GM12878 (cell line): ENCODE measurements around the gene AKT3.

Source experiments
- ATF7 ChIP-seq: fragments of 450-650 bp; IDR thresholded peaks from 2 replicates; pipeline ENCODE4 v1.6.1; 2016; ENCODE audit warnings: low read depth, mild to moderate bottlenecking
- HDAC6 ChIP-seq: fragments of 200-600 bp; sonication (generic); IDR thresholded peaks from one replicate; pipeline ENCODE4 v1.8.0; 2017; ENCODE audit warnings: antibody characterized with exemption; ENCODE audit not compliant: unreplicated experiment
- HDGF ChIP-seq: fragments of 450-650 bp; IDR thresholded peaks from 2 replicates; pipeline ENCODE4 v1.6.1; 2016; ENCODE audit warnings: antibody characterized with exemption
- NFYA ChIP-seq: IDR thresholded peaks from 2 replicates; pipeline ENCODE4 v1.6.1; 2011; ENCODE audit warnings: low read depth, mild to moderate bottlenecking, low read length, improper control_type of control experiment, borderline replicate concordance
- TAF1 ChIP-seq: IDR thresholded peaks from 2 replicates; pipeline ENCODE4 v1.6.1; 2011; ENCODE audit warnings: mild to moderate bottlenecking, low read depth, low read length, borderline replicate concordance
- TCF3 ChIP-seq: IDR thresholded peaks from 2 replicates; pipeline ENCODE4 v1.6.1; 2012; ENCODE audit warnings: low read depth, mild to moderate bottlenecking, low read length, borderline replicate concordance; ENCODE audit not compliant: insufficient read depth
- ZNF24 ChIP-seq: fragments of 450-650 bp; IDR thresholded peaks from 2 replicates; pipeline ENCODE4 v1.6.1; 2017; ENCODE audit warnings: antibody characterized with exemption, mild to moderate bottlenecking
- TF ChIP-seq, protein P1 (sequence below), 3 experiments: IDR thresholded peaks in 2 of 3; conservative IDR thresholded peaks in 1 of 3; 2 replicates each; pipeline ENCODE4 v1.5.1; 2011; ENCODE audit warnings: low read depth in 3 of 3, low read length in 3 of 3, mild to moderate bottlenecking in 3 of 3, control low read depth in 2 of 3, moderate library complexity in 2 of 3, inconsistent platforms in 1 of 3, mixed read lengths in 1 of 3; ENCODE audit not compliant: control insufficient read depth in 2 of 3, insufficient read depth in 1 of 3; ENCODE audit errors: extremely low read depth in 1 of 3

DNA sequence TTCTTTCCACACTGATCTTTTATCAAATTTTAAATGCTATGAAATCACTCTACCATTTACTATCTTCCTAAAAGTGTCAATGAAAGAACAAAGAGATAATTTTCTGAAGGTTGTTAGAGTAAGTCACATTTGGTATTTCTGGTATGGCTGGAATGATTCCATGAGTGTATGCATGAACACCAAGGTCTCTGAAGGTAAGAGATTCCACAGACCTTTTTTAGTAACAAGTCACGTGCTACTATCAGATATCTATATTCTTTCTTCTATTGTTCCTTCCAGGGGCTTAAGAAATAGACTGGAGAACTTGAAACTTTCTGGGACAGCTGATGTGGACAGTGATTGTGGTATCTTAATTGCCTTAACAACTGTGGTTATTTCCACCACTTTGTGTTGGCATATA, 329.2 kb downstream of the AKT3 start:
- TF ChIP-seq TAF1 = no peak
- no peak for TF ChIP-seq NFYA
- TF ChIP-seq, protein P1, sequence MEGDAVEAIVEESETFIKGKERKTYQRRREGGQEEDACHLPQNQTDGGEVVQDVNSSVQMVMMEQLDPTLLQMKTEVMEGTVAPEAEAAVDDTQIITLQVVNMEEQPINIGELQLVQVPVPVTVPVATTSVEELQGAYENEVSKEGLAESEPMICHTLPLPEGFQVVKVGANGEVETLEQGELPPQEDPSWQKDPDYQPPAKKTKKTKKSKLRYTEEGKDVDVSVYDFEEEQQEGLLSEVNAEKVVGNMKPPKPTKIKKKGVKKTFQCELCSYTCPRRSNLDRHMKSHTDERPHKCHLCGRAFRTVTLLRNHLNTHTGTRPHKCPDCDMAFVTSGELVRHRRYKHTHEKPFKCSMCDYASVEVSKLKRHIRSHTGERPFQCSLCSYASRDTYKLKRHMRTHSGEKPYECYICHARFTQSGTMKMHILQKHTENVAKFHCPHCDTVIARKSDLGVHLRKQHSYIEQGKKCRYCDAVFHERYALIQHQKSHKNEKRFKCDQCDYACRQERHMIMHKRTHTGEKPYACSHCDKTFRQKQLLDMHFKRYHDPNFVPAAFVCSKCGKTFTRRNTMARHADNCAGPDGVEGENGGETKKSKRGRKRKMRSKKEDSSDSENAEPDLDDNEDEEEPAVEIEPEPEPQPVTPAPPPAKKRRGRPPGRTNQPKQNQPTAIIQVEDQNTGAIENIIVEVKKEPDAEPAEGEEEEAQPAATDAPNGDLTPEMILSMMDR (IDR thresholded peaks at IDR 0.05 in 2 of 3, conservative IDR thresholded peaks at IDR 0.05 in 1 of 3; ENCODE audit: control insufficient read depth in 2 of 3, extremely low read depth in 1 of 3, insufficient read depth in 1 of 3, low read depth in 3 of 3, low read length in 3 of 3) = no peak
- TF ChIP-seq ATF7 = no peak
- TF ChIP-seq TCF3 = no peak
- TF ChIP-seq ZNF24 = no peak
- TF ChIP-seq HDAC6 = no peak
- TF ChIP-seq HDGF = no peak
